Astrocyte (in vitro differentiated cells and primary cell): ENCODE results near the gene SPON1.

Experiments
- CTCF ChIP-seq: IDR thresholded peaks from 2 replicates; pipeline ENCODE4 v1.5.1; 2011; ENCODE audit warnings: low read depth, mild to moderate bottlenecking, inconsistent platforms, low read length, moderate library complexity; ENCODE audit not compliant: insufficient read depth
- EZH2 ChIP-seq: IDR thresholded peaks from 2 replicates; pipeline ENCODE4 v1.6.1; 2012; ENCODE audit warnings: mild to moderate bottlenecking, low read length, inconsistent platforms; ENCODE audit not compliant: insufficient read depth

GRCh38 chr11:13942971-13943381 is 19.5 kb upstream of the SPON1 start:
- TF ChIP-seq CTCF (no peak), EZH2 (no peak)
